HG03469 (cell line): Measurements from ENCODE around the gene LMX1B.

Experiments
- ATAC-seq: cut with Tn5 transposase; IDR thresholded peaks from one replicate; pipeline ENCODE4 v1.9.1; 2021; ENCODE audit warnings: mild to moderate bottlenecking, moderate library complexity, moderate number of reproducible peaks; ENCODE audit not compliant: unreplicated experiment

The LMX1B gene

GRCh38 chr9:126674365-126675146 lies 60.8 kb downstream of the LMX1B start:
- no peak for ATAC-seq

DNA sequence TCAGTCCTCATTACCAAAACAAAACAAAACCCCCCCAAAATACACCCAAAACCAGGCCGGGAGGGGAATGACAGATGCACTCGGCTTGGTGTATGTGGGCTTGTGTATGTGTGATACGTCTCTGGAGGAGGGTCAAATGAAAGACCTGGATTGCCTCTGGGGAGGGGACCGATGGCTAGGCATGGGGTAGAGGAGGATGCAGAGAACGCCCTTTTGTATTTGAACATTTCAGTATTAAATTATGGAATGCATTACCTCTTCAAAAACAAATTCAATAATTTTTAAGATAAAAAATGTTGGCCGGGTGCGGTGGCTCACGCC lies 61.4 kb downstream of the LMX1B start:
- no peak for ATAC-seq

DNA sequence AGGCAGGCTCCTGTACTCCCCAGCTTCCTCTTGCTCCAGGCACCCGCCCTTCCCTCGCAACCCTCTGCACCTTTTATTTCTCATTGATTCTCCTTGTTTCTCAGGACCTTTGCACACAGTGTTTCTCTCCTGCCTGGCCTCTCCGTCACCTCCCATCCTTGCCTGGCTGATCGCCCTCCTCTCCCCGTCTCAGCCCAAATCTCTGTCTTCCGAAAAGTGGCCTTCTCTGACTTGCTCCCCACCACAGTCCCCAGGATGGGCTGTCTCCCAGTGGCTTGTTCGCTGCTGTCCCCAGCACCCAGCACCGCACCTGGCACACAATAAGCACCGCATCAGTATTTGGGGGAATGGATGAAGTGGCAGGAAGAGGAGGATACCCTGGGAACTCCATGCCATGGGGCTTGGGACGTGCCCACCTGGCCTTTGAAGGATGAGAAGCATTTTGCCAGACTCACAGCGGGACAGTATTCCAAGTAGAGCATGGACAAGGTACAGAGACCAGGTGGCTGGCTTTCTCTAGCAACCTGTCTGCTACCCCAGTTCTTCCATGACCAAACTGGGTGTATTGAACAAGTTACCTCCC lies 62.5 kb downstream of the LMX1B start:
- ATAC-seq: no peak

- no peak for ATAC-seq
Observed at GRCh38 chr9:126676685-126677143, 63.0 kb downstream of the LMX1B start.

DNA sequence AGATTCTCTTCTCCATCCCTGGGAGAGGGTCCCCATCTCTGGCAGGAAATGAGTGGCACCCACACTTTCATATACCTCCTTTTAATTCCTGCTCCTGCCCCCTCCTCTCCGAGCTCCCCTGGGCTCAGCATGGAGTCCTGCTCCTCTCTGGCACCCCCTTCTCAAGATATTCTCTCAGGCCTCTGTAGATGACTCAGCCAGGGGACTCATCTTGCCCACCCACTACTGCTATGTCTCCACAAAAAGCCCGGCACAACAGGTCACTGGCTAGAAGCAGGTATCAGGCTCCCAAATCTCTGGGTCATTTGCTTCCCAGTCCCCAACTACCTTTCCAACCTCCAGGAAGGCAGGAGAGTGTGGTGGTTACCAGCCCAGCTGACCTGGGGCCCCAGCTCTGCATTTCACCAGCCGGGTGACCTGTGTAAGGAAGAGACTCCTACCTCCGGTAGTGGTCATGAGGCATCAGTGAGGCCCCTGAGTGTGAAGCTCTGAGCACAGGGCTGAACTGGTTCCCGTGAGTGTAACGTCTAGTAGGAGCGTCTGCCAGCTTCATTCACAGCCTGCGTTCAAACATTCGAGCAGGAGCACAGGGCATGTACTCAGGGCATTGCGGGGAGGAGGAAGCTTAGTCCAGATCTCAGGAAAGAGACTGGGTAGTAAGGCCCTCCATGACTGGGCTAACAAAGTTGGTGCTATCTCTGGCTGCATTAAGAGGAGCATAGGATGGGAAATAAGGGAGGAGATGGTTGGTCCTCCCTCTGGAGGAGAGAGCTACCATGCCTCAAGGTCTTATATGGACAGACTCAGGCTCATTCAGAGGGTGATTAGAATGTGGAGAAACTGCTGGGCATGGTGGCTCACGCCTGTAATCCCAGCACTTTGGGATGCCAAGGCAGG lies 63.7 kb downstream of the LMX1B start:
- no peak for ATAC-seq

- ATAC-seq: no peak
Observed at GRCh38 chr9:126678989-126679388, 65.3 kb downstream of the LMX1B start.

- ATAC-seq: no peak
Observed at GRCh38 chr9:126681336-126681735, 67.6 kb downstream of the LMX1B start.

- no peak for ATAC-seq
Observed at GRCh38 chr9:126682113-126682810, 68.5 kb downstream of the LMX1B start.

DNA sequence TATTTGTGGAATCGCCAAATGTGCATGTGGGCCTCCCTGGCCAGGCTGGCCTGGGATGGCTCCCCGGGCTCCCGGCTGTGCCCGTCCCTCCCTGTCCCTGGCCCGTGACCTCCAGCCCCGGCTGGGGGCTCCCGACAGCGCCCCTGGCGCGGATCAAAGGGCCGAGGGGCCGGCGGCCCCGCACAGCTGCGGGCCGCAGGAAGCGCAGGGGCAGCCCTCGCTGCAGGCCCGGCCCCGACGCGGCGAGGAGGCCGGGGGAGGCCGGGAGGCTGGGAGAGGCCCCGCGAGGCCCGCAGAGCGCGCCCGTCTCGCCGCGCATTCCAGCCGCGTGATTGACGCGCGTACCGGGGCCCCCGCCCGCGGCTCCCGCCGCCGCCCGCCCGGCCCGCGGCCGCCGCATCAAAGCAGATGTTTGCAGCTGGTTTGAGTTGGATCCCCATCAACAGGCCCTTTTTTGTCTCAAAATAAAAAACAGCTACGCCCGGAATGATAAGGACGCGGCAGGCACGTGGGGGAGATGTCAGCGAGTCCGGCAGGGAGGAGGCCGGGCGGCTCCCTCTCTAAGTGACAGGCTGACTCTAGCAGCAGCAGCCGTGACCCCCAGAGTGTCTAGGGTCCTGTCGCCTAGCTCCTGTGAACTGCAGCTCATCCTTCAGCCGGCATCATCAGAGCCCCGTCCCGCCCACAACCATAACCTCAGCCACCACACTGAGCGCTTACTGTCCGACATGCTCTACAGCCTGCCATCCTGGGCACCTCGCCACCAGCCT lies 69.4 kb downstream of the LMX1B start:
- no peak for ATAC-seq

- ATAC-seq: no peak
Observed at GRCh38 chr9:126683698-126684044, 69.9 kb downstream of the LMX1B start.

- ATAC-seq: no peak
Observed at GRCh38 chr9:126684345-126684744, 70.6 kb downstream of the LMX1B start.

- ATAC-seq: no peak
Observed at GRCh38 chr9:126684965-126685465, 71.3 kb downstream of the LMX1B start.

GRCh38 chr9:126687930-126688461 lies 74.3 kb downstream of the LMX1B start:
- ATAC-seq: no peak

GRCh38 chr9:126688617-126689016 lies 74.9 kb downstream of the LMX1B start:
- no peak for ATAC-seq

GRCh38 chr9:126689027-126689825 lies 75.5 kb downstream of the LMX1B start:
- no peak for ATAC-seq

DNA sequence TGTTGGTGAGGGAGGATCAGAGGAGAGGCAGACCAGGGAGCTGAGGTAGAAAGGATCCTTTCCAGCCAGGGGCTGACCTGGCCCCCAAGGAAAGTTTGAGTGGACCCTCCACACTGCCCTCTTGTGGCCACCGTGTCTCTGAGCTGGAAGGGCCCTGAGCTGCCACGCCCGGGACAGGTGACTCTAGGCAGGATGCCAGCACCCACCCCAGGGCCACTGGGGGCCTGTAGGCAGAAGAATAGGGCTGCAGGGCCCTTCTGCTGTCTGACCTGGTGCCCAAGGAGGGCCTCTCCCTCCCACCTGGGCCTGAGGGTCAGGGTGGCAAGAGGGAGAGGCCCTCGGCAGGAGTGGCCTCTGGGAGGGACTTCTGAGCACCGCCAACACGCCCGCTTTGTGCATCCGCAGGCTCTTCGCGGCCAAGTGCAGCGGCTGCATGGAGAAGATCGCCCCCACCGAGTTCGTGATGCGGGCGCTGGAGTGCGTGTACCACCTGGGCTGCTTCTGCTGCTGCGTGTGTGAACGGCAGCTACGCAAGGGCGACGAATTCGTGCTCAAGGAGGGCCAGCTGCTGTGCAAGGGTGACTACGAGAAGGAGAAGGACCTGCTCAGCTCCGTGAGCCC lies 76.8 kb downstream of the LMX1B start:
- no peak for ATAC-seq

- ATAC-seq: no peak
Observed at GRCh38 chr9:126692041-126692758, 78.5 kb downstream of the LMX1B start.
